ENCODE data around the gene SPART. TPM values are rescaled to one million over a fixed set of nuclear protein-coding genes. Genes with fewer than 3 reads are reported as not detected.

The SPART gene
- total and polyA plus RNA-seq, 2 donors, result 35.8 TPM

Other genes starting within 250 kb of the SPART start
- 2.5 TPM for gene DCLK1, start 215.0 kb downstream of the SPART start, total RNA-seq
- gene DCLK1, start 215.0 kb downstream of the SPART start, polyA plus RNA-seq, result 2.9 TPM
- 0.47 TPM for gene SOHLH2, start 131.8 kb downstream of the SPART start, total RNA-seq
- gene SOHLH2, start 131.8 kb downstream of the SPART start, polyA plus RNA-seq, result 0.41 TPM
- 0.66 TPM for gene CCDC169, start 48.6 kb downstream of the SPART start, total RNA-seq
- gene CCDC169, start 48.6 kb downstream of the SPART start, polyA plus RNA-seq, result 0.23 TPM
- gene CCNA1, start 86.1 kb upstream of the SPART start, total RNA-seq, result 1.2 TPM
- gene CCNA1, start 86.1 kb upstream of the SPART start, polyA plus RNA-seq, result 3.4 TPM

All from thymus (tissue), 2 donors.